Astrocyte of the cerebellum (primary cell): ENCODE measurements around the gene ACKR2.

Experiments
- DNase-seq: peaks from one replicate; pipeline ENCODE4 v3.0.0-alpha.2; 2011; ENCODE audit warnings: low read depth
- H3K4me3 ChIP-seq: 2 replicates; pipeline ENCODE4 v1.5.1; 2011; ENCODE audit warnings: mild to moderate bottlenecking, low read depth, low read length, moderate library complexity
- in situ Hi-C: cut with HindIII; loops from 2 replicates; pipeline ENCODE4 v1.10.0; 2017; ENCODE audit warnings: low sequenced_read_pairs
- TF ChIP-seq, protein P1 (sequence below): IDR thresholded peaks from 2 replicates; pipeline ENCODE4 v1.5.1; 2012; ENCODE audit warnings: low read length, low read depth, moderate library complexity, mild to moderate bottlenecking; ENCODE audit errors: missing control alignments

ACKR2 gene

GRCh38 chr3:42800251-42800650, 9.0 kb upstream of the ACKR2 start:
- TF ChIP-seq, protein P1, sequence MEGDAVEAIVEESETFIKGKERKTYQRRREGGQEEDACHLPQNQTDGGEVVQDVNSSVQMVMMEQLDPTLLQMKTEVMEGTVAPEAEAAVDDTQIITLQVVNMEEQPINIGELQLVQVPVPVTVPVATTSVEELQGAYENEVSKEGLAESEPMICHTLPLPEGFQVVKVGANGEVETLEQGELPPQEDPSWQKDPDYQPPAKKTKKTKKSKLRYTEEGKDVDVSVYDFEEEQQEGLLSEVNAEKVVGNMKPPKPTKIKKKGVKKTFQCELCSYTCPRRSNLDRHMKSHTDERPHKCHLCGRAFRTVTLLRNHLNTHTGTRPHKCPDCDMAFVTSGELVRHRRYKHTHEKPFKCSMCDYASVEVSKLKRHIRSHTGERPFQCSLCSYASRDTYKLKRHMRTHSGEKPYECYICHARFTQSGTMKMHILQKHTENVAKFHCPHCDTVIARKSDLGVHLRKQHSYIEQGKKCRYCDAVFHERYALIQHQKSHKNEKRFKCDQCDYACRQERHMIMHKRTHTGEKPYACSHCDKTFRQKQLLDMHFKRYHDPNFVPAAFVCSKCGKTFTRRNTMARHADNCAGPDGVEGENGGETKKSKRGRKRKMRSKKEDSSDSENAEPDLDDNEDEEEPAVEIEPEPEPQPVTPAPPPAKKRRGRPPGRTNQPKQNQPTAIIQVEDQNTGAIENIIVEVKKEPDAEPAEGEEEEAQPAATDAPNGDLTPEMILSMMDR: no peak
- in situ Hi-C loops: no loop called here
- no peak overlapping the region for H3K4me3 ChIP-seq
- DNase-seq: no peak

DNA sequence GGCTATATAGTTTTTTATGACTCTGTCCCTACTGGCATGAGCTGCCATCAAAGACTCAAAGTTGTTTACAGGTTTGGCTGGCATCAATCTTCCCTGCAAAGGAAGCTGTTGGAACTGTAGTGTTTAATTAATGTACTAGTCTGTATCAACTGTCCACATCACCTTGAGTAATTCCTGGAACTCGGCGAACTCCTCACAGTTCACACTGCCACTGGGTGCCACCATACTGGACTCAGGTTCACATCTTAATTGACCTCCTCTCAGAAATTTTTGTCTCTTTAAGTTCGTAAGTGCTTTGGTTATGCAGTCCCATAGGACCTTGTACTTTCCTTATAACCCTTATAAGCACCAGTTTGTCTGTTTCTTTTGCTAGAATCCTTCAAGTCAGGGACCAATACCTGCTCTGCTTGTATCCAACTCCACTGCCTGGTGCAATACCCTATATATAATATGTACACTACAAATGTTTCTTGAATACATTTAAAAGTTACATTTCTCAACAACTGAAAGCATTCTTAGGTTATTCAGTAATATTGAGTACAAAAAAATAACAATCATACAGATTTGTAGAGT, 8.1 kb upstream of the ACKR2 start:
- H3K4me3 ChIP-seq: no peak overlapping the region
- TF ChIP-seq, protein P1: no peak
- no peak for DNase-seq
- in situ Hi-C loops: no loop called here

- in situ Hi-C loops: no loop called here
- H3K4me3 ChIP-seq: no peak overlapping the region
- TF ChIP-seq, protein P1: no peak
- DNase-seq: no peak
Observed at GRCh38 chr3:42801784-42802183, 7.5 kb upstream of the ACKR2 start.

DNA sequence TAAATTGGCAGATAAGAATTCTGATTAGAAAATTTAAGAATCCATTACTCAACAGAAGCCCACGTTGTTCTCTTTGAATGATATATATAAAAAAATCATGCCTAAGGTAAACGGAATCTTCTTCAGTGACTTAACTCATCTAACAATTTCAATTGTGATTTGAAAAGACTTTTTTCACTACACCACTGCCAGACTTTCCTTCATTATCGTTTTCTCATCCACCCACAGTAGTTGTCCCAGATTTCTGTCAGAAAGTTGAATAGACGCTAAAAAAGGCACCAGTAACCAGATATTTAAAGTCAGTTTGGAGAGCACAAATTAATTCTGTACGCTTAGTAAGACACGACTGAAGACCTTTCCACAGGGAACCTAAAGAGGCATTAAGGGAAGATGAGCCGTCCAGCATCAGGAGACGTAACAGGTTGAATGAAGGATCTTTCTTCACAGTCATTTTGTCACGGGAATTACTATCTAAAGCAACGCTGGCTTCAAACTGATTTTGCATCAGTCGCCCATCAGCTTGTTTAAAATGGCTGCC, 6.3 kb upstream of the ACKR2 start:
- in situ Hi-C loops: no loop called here
- TF ChIP-seq, protein P1: no peak
- H3K4me3 ChIP-seq: peak overlapping the region; percentile 62
- DNase-seq: no peak

DNA sequence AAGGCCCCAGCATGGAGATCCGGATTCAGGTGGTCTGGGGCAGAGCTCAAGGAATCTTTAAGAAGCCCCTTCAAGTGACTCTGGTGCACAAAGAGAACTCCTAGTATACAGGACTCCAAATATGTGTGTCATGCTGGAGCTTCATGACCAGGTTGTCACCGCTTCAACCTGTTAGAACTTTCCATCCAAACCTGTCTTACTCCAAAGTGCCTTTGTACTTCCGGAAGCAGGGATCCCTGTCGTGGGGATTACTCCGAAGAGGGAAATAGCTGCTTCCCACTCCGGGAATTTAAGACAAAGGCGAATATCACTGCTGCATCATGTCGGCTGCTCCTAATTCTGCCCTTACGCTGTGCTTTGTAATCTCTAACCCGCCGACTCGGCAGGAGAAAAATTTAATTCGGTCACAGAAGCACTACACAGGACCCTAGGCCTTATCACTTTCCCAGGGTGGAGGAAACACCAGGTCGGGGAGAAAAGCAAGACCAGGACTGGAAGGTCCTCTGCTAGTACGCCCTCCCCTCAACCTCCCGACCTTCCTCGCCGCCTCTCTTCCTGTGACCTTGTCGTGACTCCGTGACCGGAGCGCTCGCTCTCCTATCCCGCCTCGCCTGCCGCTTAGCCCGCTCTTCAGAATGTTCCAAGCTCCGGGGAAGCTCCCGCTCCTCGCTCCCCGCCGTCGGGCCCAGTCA, 5.7 kb upstream of the ACKR2 start:
- peak overlapping the region; percentile 62 for H3K4me3 ChIP-seq
- TF ChIP-seq, protein P1: no peak
- no peak for DNase-seq
- in situ Hi-C loops: no loop called here

DNA sequence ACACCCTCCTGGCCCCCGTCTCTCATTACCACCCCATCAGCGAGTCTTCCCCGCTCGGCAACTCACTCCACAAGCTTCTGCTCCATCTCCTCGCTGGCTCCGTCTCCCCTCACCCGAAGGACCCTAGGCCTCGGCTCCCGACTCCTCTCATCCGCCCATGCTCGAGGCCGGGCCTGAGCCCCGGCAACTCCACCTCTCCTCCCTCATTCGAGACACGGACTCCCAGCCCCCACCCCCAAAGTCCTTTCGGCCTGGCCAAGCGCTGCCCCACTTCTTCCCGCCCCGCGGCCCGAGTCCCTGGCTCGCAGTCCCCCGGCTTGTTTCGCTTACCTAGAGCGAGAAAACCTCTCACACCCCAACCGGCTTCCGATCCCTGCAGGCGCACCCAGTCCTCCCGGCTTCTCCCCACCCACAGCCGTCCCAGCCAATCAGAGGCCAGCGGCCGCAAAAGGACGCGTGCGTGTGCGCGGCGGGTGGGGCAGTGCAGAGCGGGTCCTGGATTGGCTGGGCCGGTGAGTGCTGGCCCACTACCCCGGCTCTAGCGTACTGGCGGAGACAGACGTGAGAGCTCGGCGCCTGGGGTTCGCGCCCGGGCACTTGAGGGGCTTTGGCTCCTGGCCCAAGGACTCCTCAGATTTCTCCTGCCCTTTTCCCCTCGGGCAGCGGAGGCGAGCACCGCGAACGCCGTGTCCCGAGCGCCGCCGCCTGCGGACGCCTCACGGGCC, 5.0 kb upstream of the ACKR2 start, which contains the start of gene HIGD1A:
TSS of gene HIGD1A (minus strand) at position 385 of the 725 bp plus-strand sequence. CDS start 10,237 bp downstream, outside the sequence.
- in situ Hi-C loops: no loop called here
- peak within 1 kb of the TSS; percentile 62 for H3K4me3 ChIP-seq
- TF ChIP-seq, protein P1: no peak

More for the DNA sequence above, 5.0 kb upstream of the ACKR2 start, which contains the start of gene HIGD1A:
- DNase-seq: peak; percentile 74
